AG08395 (cell line): ENCODE measurements around the gene HEMK1.

ENCODE experiments used
- DNase-seq: peaks from one replicate; pipeline ENCODE4 v3.0.0; 2012; ENCODE audit warnings: mixed read lengths, low spot score

HEMK1 gene

GRCh38 chr3:50645378-50645777 is 76.1 kb downstream of the HEMK1 start:
- no peak for DNase-seq
